Uterine smooth muscle cell (primary cell): ENCODE data around the gene FLRT2. TPM values are rescaled to one million over a fixed set of nuclear protein-coding genes. Genes with fewer than 3 reads are reported as not detected.

Experiments used
- total RNA-seq: library from RNA; depleted of rRNA; stranded (reverse); fragments of >200 nt; gene quantifications from 2 replicates; pipeline ENCODE4 v1.2.3, GENCODE V29; 2014

The FLRT2 gene, protein sequence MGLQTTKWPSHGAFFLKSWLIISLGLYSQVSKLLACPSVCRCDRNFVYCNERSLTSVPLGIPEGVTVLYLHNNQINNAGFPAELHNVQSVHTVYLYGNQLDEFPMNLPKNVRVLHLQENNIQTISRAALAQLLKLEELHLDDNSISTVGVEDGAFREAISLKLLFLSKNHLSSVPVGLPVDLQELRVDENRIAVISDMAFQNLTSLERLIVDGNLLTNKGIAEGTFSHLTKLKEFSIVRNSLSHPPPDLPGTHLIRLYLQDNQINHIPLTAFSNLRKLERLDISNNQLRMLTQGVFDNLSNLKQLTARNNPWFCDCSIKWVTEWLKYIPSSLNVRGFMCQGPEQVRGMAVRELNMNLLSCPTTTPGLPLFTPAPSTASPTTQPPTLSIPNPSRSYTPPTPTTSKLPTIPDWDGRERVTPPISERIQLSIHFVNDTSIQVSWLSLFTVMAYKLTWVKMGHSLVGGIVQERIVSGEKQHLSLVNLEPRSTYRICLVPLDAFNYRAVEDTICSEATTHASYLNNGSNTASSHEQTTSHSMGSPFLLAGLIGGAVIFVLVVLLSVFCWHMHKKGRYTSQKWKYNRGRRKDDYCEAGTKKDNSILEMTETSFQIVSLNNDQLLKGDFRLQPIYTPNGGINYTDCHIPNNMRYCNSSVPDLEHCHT
- 0.66 and 2.2 TPM in 2 replicates for total RNA-seq

DNA sequence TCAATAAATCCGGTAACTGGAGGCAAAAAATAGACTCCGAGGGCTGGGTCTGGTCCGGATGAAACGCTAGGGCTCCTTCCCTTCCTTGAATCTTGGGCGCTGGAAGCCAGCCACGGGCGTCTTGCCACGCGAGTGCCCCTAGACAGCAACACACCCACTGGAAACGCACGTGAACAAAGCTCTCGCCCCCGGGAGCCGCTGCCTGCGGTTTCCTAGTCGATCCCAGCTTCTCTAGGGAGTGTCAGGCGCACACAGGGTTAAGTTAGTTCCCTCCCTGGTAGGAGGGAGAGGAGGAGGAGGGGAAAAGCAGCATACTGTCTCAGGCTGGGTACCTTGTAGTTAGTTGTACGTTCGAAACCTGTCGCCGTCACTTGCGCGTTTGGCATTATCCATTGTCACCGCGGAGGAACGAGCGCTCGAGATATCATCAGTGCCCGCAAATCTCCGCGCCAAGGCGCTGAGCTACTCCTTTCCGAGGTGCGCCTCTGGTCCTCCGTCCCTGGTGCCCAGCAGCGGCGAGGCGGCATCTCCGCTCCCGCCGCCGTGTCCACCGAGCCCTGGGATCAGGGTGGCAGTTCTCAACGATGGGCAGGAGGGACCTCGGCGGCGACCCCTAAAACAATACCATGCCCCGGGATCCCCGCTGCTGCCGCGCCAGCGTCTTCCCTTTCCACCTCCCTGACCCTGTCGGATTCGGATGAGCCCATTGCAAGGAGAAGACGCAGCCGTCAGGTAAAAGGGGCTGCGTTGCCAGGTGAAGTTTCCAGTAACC lies at the start of gene FLRT2:
FLRT2 (plus strand) TSS at position 342 of the 772 bp plus-strand sequence. CDS start 91,371 bp downstream, outside the sequence.

